DMS53 (cell line): ENCODE measurements around the gene TANGO6.

Experiments used
- DNase-seq: peaks from one replicate; lab custom pipeline; 2025; lab: John Stamatoyannopoulos, UW

TANGO6 gene

DNA sequence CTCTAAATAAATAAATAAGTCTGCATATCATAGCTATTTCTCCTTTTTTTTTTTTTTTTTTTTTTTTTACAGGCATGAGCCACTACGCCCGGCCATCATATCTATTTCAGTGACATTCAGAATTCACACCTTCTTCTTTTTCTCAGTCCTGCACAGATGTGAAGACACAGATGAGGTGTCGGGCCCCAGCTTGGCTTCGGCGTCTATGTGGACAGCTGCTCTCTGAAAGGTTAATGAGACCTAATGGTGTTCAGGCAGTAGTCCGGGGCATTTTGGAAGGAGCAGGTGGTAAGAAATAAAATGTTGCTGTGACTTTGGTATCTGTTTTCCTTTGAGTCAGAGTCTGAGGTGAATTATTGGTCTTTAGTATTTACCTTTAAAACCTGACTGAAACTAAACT is 23.6 kb downstream of the TANGO6 start:
- DNase-seq, result no peak

DNA sequence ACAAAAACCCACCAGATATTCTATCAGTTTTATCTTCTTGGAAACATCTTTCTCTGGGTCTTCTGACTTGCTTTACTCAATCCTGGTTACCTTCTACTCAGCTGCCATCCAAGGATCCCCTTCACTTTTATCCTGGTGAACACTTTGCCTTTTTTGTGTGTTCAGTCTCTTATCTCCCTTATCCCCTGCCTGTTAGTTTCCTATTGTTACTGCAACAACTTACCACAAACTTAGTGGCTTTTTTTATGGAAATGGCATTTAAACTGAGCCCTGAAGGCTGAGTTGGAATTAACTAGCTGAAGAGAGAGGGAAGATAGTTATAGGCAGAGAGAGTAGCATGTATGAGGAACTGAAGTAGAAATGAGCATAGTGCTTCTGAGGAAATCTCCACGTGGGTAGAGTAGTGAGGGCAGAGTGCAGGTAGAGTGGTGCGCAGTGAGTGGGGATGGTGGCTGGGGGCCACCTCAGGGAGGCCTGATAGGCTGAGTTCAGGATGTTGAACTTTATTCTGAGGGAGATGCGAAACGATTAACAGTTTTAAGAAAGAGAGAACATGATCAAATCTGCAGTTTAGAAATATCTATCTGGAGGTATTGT is 26.3 kb downstream of the TANGO6 start:
- no peak for DNase-seq

DNA sequence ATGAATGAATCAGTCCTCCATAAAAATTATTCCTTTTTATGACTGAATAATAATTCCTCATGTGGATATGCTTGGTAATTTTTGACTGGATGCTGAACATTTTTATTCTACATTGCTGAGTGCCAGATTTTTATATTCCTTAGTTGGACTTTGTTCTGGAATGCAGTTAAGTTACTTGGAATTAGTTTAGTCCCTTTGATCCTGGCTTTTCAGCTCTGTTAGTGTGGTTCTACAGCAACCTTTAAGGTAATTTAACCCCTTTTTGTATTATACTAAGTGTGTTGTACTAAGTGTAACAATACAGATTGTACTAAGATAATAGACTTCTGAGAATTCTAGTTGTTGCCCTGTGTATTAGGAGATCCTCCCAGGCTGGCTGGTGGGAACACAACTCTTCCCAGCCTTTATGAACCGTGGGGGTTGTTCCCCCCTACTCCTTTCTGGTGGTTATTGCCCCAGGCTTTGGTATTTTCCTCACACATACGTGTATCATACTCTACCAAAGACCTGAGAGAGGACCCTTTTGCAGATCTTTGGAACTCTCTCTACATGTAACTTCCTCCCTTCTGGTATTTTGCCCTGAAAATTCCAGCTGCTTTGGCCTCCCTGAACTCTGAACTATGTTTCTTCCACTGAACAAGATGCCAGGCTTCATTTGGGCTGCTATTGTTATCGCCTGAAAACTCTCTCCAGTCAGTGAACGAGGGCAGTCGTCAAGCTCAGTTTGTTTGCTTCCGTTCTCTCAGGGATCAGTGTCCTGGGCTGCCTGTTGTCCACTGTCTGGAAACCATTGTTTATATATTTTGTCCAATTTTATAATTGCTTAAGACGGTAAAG is 30.5 kb downstream of the TANGO6 start:
- no peak for DNase-seq

DNA sequence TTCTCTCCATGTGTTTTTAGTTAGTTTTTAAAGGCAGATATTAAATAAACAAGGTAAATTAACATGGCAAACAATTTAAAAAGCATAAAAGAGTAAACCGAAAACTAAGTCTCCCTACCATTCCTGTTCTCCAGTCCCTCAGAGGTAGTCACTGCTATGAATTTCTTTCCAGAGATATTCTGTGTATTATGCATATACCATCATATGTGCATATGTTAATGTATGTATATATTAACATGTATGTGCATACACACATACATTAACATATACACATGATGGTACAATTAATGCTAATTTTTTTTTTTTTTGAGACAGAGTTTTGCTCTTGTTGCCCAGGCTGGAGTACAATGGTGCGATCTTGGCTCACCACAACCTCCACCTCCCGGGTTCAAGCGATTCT is 32.5 kb downstream of the TANGO6 start:
- no peak for DNase-seq

DNA sequence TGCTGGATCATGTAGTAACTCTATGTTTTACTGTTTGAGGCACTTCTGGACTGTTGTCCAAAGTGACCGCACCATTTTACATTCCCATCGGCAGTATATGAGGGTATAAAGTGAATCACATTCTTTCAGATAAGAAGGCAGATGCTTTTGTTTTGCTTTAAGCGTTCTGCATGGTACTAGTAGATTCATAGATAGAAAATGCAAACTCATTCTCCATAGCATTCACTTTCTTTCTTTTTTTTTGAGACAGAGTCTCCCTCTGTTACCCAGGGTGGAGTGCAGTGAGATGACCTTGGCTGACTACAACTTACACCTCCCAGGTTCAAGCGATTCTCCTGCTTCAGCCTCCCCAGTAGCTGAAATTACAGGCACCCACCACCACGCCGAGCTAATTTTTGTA is 40.4 kb downstream of the TANGO6 start:
- no peak for DNase-seq

DNA sequence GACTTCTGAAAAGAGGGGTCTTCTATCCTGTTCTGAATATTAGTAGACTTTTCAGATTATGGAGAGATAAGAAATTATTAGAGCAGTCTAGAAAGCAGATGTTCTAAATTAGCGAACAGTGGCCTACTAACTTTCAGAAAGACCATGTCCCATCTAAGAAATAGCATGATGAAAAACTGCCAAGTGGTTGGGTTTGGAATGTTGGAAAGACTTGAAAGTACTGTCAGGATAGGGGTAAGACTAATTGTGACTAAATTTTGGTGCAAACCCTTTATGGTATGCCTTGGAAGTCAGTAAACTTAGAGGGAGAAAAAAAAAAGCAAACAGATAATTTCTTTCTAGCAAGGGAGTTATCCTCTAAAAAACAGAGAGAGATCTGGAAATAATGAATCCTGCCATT is 41.1 kb downstream of the TANGO6 start:
- no peak for DNase-seq

DNA sequence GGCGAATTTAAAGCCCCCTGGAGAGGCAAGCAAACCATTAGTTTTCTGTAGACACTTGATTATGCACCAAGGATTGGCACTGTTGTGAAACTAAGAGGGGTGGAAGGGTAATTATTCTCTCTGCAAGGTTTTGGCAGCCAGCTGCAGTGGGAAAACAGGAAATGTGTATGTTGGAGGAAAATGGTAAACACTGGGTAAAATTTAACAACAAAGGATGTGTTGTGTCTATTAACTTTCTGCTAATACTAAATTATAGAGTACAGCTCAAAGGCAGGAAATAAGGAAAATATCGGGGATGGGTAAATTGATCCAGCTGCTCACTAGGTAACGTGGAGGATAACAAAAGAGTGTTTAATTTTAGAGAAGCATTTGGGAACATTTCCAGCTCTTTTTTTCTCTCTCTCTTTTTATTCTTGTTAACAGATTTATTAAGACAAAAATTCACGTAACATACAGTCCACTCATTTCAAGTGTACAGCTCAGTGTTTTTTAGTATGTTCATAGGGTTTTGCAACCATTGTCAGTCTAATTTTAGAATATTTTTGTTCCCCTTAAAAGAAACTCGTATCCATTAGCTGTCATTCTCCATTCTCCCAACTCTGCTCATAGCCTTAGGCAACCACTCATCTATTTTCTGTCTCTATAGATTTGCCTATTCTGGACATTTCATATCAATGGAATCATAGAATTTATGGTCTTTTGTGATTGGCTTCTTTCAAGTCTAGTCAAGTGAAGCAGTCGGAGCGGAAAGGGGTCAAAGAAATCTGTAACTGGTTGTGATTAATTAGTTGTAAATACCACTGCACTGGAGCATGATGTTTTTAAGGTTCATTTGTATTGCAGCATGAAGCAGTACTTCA is 41.8 kb downstream of the TANGO6 start:
- peak; percentile 2 for DNase-seq

DNA sequence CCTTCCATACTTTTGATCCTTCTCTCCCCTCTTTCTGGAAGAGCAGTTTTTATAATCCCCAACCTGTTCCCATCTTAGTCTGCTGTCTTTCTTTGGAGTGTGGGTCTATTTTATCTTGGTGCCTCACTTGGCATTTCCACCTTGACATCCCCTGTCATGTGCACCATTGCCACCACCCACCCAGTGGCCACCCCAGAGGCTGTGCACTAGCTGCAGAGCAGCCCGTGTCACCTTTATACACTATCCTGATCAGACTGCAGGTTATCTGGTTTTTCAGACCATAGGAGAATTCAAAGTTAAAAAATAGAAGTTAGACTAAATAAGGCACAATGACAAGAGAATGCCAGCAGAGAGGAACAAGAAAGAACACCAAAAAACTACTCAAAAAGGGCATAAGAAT is 43.8 kb downstream of the TANGO6 start:
- DNase-seq, result no peak

DNA sequence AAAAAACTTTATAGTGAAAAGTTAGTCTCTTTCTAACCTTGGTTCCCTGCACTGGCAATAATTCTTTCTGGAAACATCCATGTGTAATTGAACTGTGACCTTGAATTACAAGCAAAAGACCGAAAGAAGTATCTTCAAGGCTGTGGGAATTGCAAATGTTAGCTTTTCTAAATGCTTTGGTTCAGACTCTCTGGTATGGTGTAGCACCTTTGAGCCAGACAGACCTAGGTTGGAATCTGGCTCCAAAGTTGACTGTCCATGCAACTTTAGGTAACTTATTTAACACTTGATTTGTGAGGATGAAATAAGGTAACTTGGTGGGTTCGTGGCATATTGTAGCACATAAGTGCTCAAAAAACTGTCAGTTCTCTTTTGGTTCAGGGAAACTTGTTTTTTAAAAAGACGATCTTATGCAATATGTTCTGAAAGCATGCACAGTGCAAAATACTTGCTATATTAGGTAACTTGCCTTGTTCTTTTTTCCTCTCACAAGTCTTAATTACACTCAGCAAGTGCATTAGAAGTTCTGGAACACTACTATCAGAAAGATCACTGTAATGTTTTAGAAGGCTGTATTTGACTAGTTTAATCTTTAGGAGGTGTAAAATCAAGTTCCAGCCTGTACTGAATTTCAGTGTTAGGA is 46.3 kb downstream of the TANGO6 start:
- no peak for DNase-seq

DNA sequence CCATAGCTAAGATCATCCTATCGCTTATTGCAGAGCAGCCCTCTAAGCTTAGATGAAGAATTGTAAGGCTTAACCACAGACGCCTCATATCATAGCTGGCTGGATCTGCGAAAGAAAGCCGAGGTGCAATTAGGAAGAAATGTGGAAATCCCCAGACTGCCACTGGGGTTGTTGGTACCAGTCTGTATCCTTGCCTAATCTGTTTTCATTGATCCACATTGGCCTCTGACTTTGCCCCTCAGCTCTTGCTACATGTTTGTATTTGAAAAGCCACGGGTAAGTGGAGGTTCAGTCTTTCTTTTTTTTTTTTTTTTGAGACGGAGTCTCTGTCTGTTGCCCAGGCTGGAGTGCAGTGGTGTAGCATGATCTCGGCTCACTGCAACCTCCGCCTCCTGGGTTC is 48.9 kb downstream of the TANGO6 start:
- DNase-seq, result no peak

DNA sequence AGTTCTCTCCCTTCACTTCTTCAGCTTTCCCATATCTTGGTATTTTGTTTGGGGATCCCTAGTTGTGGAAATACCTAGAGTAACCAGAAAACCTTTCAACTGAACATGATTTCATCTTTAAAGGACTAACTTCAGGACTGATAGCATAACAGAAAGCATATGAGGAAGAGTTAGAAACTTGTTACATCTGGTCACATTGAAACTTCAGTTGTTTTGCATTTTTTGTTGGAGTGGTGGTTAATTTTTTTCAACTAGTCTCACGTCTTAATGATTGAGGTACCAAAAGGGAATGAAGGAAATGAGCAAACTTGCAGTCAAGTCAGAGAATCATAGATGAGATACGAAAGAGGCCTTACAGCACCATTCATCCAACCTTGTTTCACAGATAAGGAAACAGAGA is 49.6 kb downstream of the TANGO6 start:
- DNase-seq, result no peak

DNA sequence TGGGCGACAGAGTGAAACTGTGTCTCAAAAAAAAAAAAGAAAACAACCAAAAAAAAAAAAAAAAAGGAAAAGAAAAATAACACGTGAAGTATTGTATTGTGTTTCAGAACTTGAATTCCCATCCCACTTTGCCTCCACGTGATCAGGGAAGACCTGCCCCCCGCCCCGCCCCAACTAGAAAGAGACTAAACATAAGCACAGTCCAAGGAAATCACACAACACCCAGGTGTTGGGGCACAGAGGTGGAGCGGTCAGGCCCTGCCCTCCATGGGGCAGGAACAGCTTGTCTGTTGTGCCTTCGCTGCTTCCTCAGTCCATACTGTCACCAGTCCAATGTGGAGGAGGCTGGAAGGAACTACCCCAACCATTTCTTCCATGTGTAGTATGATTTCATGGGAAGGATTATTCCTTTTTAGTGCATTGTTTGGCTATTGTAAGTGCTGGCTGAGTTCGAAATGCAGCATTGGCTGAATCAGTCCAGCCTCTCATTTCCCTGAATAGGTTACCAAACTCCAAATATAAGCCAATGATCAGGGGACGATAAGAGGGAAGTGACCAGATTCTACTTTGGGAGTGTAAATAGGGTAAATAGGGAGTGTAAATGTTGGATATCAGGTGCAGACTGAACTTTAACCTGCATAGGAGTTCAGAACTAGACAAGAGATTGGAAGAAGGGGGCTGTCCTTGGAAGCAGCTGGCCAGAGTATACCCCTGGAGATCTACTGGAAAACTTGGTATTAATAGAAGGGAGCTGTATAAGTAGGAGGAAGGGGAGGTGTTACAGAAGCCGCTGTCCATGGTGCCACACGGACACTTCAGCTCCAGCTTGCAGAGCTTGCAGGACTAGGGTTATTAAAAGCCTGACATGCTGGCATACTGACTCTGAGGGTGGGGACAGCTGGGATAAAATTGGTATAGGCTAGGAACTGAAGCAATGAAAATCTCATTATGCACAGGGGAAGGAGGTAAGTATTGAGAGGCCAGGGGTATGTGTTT is 50.7 kb downstream of the TANGO6 start:
- DNase-seq, result no peak

DNA sequence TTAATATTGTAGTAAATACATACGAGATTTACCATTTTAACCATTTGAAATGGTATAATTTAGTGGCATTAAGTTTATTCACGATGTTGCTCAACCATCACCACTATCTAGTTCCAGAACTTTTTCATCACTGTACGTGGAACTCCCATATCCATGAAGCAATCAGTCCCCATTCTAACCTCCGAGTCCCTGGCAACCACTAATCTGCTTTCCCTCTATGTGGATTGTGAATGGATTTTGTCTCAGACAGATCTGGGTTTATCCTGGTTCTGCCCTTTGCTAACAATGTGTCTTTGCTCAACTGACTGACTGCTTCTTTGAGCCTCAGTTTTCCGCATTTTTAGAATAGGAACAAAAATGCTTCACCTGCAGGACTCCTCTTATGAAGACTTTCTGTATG is 51.4 kb downstream of the TANGO6 start:
- no peak for DNase-seq

DNA sequence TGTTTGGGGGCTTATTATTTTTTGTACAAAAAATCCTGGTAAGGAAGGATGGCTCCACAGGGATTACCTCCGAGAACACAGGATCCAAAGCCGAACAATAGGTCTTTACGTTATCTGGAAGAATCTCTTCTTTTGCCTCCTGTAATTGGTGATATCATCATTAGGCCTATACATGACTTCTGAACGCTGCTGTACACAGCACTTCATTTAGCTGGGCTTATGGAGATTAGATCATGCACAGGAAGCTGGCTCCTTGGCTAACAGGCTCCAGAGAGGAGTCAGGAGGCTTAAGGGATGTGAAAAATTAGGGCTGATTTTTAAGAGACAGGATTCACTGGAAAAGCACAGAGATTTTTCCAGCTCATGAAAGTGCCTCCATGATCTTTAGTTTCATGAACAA is 54.7 kb downstream of the TANGO6 start:
- DNase-seq, result no peak

DNA sequence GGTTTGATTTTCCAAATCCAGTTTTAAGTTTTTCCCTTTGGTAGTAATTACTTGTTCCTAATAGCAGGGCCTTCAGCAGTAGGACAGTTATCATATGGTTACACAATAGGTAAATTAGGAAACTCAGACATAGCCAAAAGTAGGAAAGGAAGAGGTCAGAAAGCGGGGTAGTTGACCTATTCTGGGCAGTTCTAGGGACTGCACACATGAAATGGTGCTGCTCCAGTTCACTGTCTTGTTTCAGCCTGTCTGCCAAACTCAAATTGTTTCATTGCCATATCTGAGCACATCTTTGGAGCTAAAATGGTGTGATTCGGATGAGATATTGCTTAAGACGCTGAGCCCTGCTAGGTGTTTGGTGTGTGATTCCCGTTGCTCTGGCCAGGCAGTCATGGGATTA is 56.7 kb downstream of the TANGO6 start:
- no peak for DNase-seq

DNA sequence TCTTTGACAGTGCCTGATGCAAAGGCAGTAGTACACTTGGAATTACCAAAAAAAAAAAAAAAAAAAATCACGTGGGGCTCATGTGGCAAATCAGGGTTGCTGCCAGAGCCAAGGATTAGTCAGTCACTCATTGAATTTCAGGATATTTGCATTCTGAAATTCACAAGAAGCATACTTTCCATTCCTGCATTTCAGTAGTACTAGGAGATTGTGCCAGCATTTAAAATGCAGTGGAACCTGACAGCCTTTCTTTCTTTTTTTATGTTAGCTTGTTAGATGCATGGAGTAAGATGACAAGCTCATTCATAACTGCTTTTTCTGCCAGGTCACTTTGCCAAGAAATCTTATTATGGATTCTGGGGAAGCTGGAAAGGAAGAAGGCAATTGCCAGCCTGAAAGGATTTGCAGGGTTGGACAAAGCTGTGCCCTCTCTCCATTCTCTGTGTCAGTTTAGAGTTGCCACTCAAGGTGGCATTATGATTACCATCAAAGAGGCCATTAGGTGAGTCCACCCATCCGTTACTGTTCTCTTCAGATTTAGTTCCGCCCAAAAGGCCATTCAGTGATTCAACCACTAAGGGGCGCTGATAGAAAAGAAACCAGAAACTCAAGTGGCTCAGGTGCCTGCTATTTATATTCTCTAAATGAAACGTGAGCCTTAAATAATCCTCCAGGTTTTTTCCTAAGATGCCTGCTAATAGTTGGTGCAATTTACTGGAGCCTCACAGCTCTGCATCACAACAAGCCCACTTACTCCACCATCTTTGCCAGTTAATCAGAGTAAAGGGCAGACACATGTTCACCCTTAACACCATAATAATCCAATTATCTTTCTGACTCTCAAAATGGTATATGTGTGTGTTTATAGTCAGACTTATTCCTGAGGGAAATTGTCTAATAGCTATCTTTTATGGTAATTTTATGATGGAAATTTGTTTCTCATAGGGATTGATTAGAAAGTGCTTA is 59.0 kb downstream of the TANGO6 start:
- peak; percentile 82 for DNase-seq

DNA sequence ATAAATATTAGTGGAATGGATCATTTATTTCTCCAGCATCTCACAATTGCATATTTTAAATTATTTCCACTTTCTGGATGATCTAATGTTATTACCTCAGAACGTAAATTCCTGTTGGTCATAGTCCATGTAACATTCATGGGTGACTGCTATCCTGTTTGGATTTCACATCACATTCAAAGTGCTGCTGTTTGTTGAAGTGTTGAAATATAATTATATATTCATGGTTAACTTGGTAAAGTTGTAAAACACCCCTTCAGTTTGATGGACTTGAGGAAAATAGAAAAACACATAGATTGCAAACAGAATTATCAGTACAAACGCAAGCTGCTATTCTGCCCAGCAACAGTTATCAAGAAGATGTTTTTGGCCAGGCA is 59.6 kb downstream of the TANGO6 start:
- no peak for DNase-seq

DNA sequence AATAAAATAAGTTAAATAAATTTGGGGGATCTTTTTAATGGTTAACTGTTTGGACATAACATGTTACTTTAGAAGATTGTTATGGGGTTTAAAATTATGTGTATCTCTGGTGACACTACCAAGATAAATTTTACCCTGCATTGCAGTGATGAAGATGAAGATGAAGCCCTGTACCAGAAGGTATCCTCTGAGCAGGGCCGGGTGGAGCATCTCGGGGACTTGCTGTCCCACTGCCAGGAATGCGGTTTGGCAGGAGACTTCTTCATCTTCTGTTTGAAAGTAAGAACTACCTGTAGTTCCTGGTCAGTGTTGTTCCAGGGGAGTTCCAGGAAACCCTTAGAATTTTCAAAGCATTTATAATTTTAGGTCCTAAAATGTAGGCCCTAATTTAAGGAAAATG is 64.0 kb downstream of the TANGO6 start:
- no peak for DNase-seq

DNA sequence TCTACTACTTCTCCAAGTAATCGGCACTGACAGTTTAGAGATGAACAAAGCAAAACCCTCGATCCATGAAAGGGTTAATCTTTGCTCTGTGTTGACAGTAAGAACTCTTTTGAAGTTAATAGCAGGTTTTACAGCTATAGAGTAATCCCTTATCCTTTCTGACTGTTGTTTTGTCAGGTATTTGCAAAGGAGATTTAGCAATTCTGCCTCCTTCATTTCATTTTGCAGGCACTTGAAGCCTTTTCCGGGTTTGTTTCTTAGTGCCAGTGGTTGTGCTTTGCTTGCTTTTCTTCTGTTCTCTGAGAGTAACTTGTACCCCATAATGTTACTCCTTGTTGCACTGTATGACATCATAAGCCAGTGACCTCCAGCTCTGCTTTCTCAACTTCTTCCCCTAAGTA is 64.5 kb downstream of the TANGO6 start:
- no peak for DNase-seq

DNA sequence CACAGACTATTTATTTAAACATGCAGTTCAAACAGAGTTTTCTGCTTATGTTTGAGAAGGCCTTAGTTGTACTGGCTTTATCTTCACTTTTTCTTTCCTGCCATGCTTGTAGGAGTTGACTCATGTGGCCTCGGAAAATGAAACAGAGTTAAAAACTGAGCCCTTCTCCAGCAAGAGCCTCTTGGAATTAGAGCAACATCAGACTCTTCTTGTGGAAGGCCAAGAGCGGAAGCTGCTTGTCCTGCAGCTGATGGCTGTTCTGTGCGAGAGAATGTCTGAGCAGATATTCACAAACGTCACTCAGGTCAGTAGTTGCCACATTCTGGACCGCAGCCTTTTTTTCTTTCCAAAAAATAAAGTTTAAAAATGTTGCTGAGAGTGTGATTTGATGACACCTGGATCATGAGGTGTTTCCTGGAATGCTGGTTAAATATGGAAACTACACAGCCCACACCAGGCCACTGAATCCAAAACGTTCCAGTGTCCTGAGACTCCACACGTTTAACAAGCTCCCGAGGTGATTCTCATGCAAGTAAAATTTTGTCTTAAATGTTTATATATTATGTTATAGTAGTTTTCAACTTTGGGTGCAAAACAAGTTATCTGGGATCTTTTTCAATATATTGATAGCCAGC is 65.9 kb downstream of the TANGO6 start:
- no peak for DNase-seq
